ENCODE results near the gene GBE1.

- no peak for TF ChIP-seq TAF1 (IDR thresholded peaks at IDR 0.05; ENCODE audit: low read depth)
- TF ChIP-seq TCF12 (IDR thresholded peaks at IDR 0.05; ENCODE audit: low read depth): no peak
- no peak for TF ChIP-seq MAX (IDR thresholded peaks at IDR 0.05)
- no peak for TF ChIP-seq CREB1 (IDR thresholded peaks at IDR 0.05; ENCODE audit: low read depth)
- no peak for TF ChIP-seq YY1 (IDR thresholded peaks at IDR 0.05; ENCODE audit: low read depth)
- TF ChIP-seq CEBPB (IDR thresholded peaks at IDR 0.05): no peak
- no peak for TF ChIP-seq TEAD4 (IDR thresholded peaks at IDR 0.05)
- no peak for TF ChIP-seq EP300 (IDR thresholded peaks at IDR 0.05; ENCODE audit: borderline replicate concordance)
- no peak for TF ChIP-seq REST (IDR thresholded peaks at IDR 0.05; ENCODE audit: low read depth)
- TF ChIP-seq, protein P1, sequence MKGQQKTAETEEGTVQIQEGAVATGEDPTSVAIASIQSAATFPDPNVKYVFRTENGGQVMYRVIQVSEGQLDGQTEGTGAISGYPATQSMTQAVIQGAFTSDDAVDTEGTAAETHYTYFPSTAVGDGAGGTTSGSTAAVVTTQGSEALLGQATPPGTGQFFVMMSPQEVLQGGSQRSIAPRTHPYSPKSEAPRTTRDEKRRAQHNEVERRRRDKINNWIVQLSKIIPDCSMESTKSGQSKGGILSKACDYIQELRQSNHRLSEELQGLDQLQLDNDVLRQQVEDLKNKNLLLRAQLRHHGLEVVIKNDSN (IDR thresholded peaks at IDR 0.05): no peak
These were observed 318.0 kb downstream of the GBE1 start for GRCh38 chr3:81443457-81443782.

All from Ishikawa (cell line).